Measurements from ENCODE around the gene DAND5. TPM values are rescaled to one million over a fixed set of nuclear protein-coding genes. Genes with fewer than 3 reads are reported as not detected.

DAND5 gene
- total RNA-seq, 1 experiment from 2014 or later = 0.17 TPM

- no peak overlapping the region for H3K27ac ChIP-seq (ENCODE audit: low read depth, low read length, poor library complexity, severe bottlenecking)
- intact Hi-C loops (cut with micrococcal nuclease; ENCODE audit: unreplicated experiment) = no loop called here
- no peak overlapping the region for H3K4me3 ChIP-seq (ENCODE audit: low read depth, low read length, poor library complexity, severe bottlenecking)
- no peaks in the 10 kb centered on the region for H3K9me3 ChIP-seq (ENCODE audit: low read depth, low read length, poor library complexity, severe bottlenecking)
- H3K4me1 ChIP-seq (ENCODE audit: insufficient read depth, low read length, poor library complexity, severe bottlenecking) = peaks cover 3% of the 10 kb centered on the region
- CTCF ChIA-PET = interaction anchor here (0.6 to 0.7 kb wide), 2 partner anchors 21 to 126 kb away, joined by 5 to 11 read pairs; no protein-coding TSS in a partner anchor
- TF ChIP-seq EZH2 (IDR thresholded peaks at IDR 0.05; ENCODE audit: borderline replicate concordance, low read depth, low read length, poor library complexity, severe bottlenecking) = no peak
- no peak for TF ChIP-seq CTCF (conservative IDR thresholded peaks at IDR 0.05; ENCODE audit: low read depth, low read length)
- H3K27me3 ChIP-seq (replicated peaks; ENCODE audit: insufficient read depth, low read depth, low read length, poor library complexity) = no peaks in the 10 kb centered on the region
- no TSS peak for BruUV-seq (replicated peaks)
- DNase-seq (ENCODE audit: low spot score) = no peak
- no peaks in the 10 kb centered on the region for H3K36me3 ChIP-seq (ENCODE audit: insufficient read depth, low read length, poor library complexity, severe bottlenecking)
- POLR2A ChIA-PET (ENCODE audit: low non-redundant PET) = interaction anchor here (0.6 to 0.7 kb wide), 2 partner anchors 15 to 206 kb away, joined by 6 to 17 read pairs; no protein-coding TSS in a partner anchor
These were observed 1.5 kb upstream of the DAND5 start for GRCh38 chr19:12967907-12968306.

- H3K27ac ChIP-seq (ENCODE audit: low read depth, low read length, poor library complexity, severe bottlenecking) = no peak overlapping the region
- TF ChIP-seq CTCF (conservative IDR thresholded peaks at IDR 0.05; ENCODE audit: low read depth, low read length) (no peak), EZH2 (IDR thresholded peaks at IDR 0.05; ENCODE audit: borderline replicate concordance, low read depth, low read length, poor library complexity, severe bottlenecking) (no peak)
- POLR2A ChIA-PET (ENCODE audit: low non-redundant PET) = no interaction called here
- CTCF ChIA-PET = no interaction called here
- H3K36me3 ChIP-seq (ENCODE audit: insufficient read depth, low read length, poor library complexity, severe bottlenecking) = no peaks in the 10 kb centered on the region
- no peak for DNase-seq (ENCODE audit: low spot score)
- no peaks in the 10 kb centered on the region for H3K27me3 ChIP-seq (replicated peaks; ENCODE audit: insufficient read depth, low read depth, low read length, poor library complexity)
- H3K4me1 ChIP-seq (ENCODE audit: insufficient read depth, low read length, poor library complexity, severe bottlenecking) = peaks cover 3% of the 10 kb centered on the region
- intact Hi-C loops (cut with micrococcal nuclease; ENCODE audit: unreplicated experiment) = loop anchor here (10.0 kb wide), 2 partner anchors 465 to 625 kb away; no protein-coding TSS in a partner anchor
- no peak overlapping the region for H3K4me3 ChIP-seq (ENCODE audit: low read depth, low read length, poor library complexity, severe bottlenecking)
- no TSS peak for BruUV-seq (replicated peaks)
- no peaks in the 10 kb centered on the region for H3K9me3 ChIP-seq (ENCODE audit: low read depth, low read length, poor library complexity, severe bottlenecking)
These were observed 869 bp downstream of the DAND5 start for GRCh38 chr19:12970070-12970820.

GRCh38 chr19:12973236-12973635, 3.9 kb downstream of the DAND5 start:
- no peaks in the 10 kb centered on the region for H3K27me3 ChIP-seq (replicated peaks; ENCODE audit: insufficient read depth, low read depth, low read length, poor library complexity)
- no TSS peak for BruUV-seq (replicated peaks)
- H3K4me3 ChIP-seq (ENCODE audit: low read depth, low read length, poor library complexity, severe bottlenecking) = no peak overlapping the region
- H3K9me3 ChIP-seq (ENCODE audit: low read depth, low read length, poor library complexity, severe bottlenecking) = no peaks in the 10 kb centered on the region
- H3K27ac ChIP-seq (ENCODE audit: low read depth, low read length, poor library complexity, severe bottlenecking) = no peak overlapping the region
- no peak for TF ChIP-seq EZH2 (IDR thresholded peaks at IDR 0.05; ENCODE audit: borderline replicate concordance, low read depth, low read length, poor library complexity, severe bottlenecking)
- no peak for TF ChIP-seq CTCF (conservative IDR thresholded peaks at IDR 0.05; ENCODE audit: low read depth, low read length)
- ChIA-PET CTCF (interaction anchor here (1.2 kb wide), 1 partner anchor 121 kb away, joined by 7 read pairs; no protein-coding TSS in a partner anchor), POLR2A (ENCODE audit: low non-redundant PET) (interaction anchor here (0.7 kb wide), 1 partner anchor 173 kb away, joined by 3 read pairs; no protein-coding TSS in a partner anchor)
- intact Hi-C loops (cut with micrococcal nuclease; ENCODE audit: unreplicated experiment) = loop anchor here (10.0 kb wide), 2 partner anchors 462 to 622 kb away; no protein-coding TSS in a partner anchor
- no peaks in the 10 kb centered on the region for H3K36me3 ChIP-seq (ENCODE audit: insufficient read depth, low read length, poor library complexity, severe bottlenecking)
- H3K4me1 ChIP-seq (ENCODE audit: insufficient read depth, low read length, poor library complexity, severe bottlenecking) = no peaks in the 10 kb centered on the region
- no peak for DNase-seq (ENCODE audit: low spot score)

All from A673 (cell line).